ENCODE results near the gene SGSM2. TPM values are rescaled to one million over a fixed set of nuclear protein-coding genes. Genes with fewer than 3 reads are reported as not detected.
A peak's percentile ranks its signal among the peaks of the same experiment; 100 is the strongest.

The SGSM2 gene
- total RNA-seq, 1 experiment from 2014 or later, result 31.4 TPM

DNA sequence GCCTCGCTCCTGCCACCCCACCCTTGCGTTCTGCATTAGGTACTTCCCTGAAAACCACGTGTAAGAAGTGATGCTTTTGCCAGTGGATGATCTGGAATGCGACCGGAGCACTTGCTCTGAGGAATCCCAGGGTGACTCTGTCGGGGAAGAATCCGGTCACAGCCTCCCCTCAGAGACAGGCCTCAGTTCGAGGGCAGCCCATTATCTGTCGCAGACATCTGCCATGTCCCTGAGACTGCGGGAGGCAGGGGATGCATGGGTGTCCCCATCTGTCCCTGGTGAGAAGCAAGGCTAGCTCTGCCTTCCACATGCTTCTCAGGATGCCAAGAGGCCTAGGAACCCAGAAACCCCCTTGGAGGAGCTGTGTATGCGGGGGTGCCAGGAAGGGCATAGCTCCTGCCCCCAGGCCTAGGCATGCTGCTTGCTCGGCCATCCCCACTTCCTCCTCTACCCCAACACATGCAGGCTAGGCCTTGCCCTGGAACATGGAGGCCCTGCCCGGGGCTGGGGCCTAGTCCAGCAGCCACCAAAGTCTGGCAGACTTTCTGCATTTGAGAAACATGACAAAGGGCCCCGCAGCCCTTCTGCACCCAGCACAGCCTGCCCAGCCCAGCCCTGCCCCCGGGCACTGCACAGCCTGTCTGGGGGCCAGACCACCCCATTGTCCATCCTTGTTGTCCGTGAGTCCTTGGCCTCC, 43.1 kb downstream of the SGSM2 start:
- Histone ChIP-seq H3K4me3 (ENCODE audit: insufficient read depth, low read depth, low read length) (no peak overlapping the region), H3K27me3 (ENCODE audit: control insufficient read depth, insufficient read depth, low read length) (no peaks in the 10 kb centered on the region), H3K36me3 (replicated peaks; ENCODE audit: control insufficient read depth, insufficient read depth, low read length) (no peaks in the 10 kb centered on the region; the same call in none of the 2 replicates)
- no peak for DNase-seq

- Histone ChIP-seq H3K36me3 (replicated peaks; ENCODE audit: control insufficient read depth, insufficient read depth, low read length) (no peaks in the 10 kb centered on the region; the same call in none of the 2 replicates), H3K4me3 (ENCODE audit: insufficient read depth, low read depth, low read length) (no peak overlapping the region), H3K27me3 (ENCODE audit: control insufficient read depth, insufficient read depth, low read length) (no peaks in the 10 kb centered on the region)
- no peak for DNase-seq
Measured at GRCh38 chr17:2380950-2381649, 43.8 kb downstream of the SGSM2 start.

DNA sequence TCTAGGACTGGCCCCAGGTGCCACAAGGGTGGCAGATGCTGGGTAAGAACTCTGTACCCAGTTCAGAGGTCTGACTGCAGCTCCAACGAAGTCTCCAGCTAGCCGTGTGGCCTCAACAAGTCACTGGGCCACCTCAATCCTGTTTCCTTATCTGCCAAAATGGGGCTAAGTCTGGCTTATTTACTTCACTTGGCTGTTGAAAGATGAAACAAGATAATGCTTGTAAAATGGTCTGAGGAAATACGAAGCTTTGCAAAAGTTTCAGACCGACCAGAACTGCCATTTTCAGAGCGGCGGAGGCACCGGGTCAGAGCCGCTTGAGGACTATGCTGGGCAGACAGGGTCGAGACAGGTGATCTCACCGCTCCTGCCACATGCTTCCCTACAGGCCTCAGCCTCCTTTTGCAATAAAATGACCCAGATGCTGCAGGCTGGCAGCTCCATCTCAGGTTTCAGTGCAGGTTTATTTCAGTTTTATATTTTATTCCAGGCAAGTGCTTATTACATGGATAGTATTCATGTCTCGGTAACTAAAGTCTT, 46.4 kb downstream of the SGSM2 start:
- no peak for DNase-seq
- no peaks in the 10 kb centered on the region; the same call in 1 of the 2 replicates for H3K36me3 ChIP-seq (replicated peaks; ENCODE audit: control insufficient read depth, insufficient read depth, low read length)
- no peak overlapping the region for H3K4me3 ChIP-seq (ENCODE audit: insufficient read depth, low read depth, low read length)
- H3K27me3 ChIP-seq (ENCODE audit: control insufficient read depth, insufficient read depth, low read length), result no peaks in the 10 kb centered on the region

GRCh38 chr17:2384439-2385127, 47.3 kb downstream of the SGSM2 start:
- DNase-seq, result no peak
- no peaks in the 10 kb centered on the region for H3K27me3 ChIP-seq (ENCODE audit: control insufficient read depth, insufficient read depth, low read length)
- no peaks in the 10 kb centered on the region; the same call in 1 of the 2 replicates for H3K36me3 ChIP-seq (replicated peaks; ENCODE audit: control insufficient read depth, insufficient read depth, low read length)
- H3K4me3 ChIP-seq (ENCODE audit: insufficient read depth, low read depth, low read length), result no peak overlapping the region

- DNase-seq, result no peak
- no peak overlapping the region for H3K4me3 ChIP-seq (ENCODE audit: insufficient read depth, low read depth, low read length)
- no peaks in the 10 kb centered on the region for H3K27me3 ChIP-seq (ENCODE audit: control insufficient read depth, insufficient read depth, low read length)
- no peaks in the 10 kb centered on the region; the same call in 1 of the 2 replicates for H3K36me3 ChIP-seq (replicated peaks; ENCODE audit: control insufficient read depth, insufficient read depth, low read length)
Measured at GRCh38 chr17:2385240-2386210, 48.2 kb downstream of the SGSM2 start.

GRCh38 chr17:2386400-2387085, 49.2 kb downstream of the SGSM2 start:
- Histone ChIP-seq H3K4me3 (ENCODE audit: insufficient read depth, low read depth, low read length) (no peak overlapping the region), H3K27me3 (ENCODE audit: control insufficient read depth, insufficient read depth, low read length) (no peaks in the 10 kb centered on the region), H3K36me3 (replicated peaks; ENCODE audit: control insufficient read depth, insufficient read depth, low read length) (no peaks in the 10 kb centered on the region; the same call in 1 of the 2 replicates)
- DNase-seq, result no peak

DNA sequence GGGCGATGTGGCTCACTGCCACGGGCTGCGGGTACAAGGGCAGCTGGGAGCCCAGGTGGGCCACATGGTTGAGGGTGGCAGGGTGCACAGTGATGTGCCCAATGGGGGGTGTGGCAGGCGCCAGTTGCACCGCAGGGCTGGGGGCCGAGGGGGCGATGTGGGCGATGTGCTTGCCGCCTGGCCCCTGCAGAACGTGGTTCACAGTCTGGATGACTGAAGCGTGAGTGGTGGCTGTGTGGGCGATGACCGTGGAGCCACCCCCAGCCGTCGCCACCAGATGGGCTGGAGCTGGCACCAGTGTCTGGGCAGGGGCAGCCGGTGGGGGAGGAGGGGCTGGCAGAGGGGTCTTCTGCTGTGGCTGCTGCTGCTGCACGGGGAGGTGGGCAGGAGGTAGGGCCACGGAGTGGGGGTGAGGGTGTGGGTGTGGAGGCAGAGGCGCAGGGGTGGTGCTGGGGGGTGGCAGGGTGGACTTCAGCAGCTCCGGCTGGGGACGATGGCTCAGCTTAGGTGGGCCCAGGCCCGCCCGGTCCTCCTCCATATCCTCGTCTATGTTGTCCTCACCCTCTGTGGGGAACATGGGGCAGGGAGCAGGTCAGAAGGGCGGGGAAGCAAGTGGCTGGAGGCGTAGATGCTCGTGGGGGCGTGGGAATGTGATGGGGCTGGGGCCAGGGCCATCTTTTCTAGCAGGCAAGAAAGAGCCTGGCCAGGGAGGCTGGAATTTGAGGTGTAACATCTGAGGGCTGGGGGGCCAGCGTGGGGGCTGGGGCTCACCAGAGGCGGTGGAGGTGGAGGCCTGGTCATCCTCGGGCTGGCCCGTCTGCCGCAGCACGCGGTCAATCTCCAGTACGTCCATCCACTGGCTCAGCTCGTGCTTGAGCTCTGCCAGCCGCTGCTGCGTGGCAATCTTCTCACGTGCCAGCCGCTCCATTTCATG, 50.1 kb downstream of the SGSM2 start:
- Histone ChIP-seq H3K36me3 (replicated peaks; ENCODE audit: control insufficient read depth, insufficient read depth, low read length) (no peaks in the 10 kb centered on the region; the same call in 1 of the 2 replicates), H3K27me3 (ENCODE audit: control insufficient read depth, insufficient read depth, low read length) (no peaks in the 10 kb centered on the region), H3K4me3 (ENCODE audit: insufficient read depth, low read depth, low read length) (no peak overlapping the region)
- no peak for DNase-seq

- Histone ChIP-seq H3K27me3 (ENCODE audit: control insufficient read depth, insufficient read depth, low read length) (no peaks in the 10 kb centered on the region), H3K4me3 (ENCODE audit: insufficient read depth, low read depth, low read length) (no peak overlapping the region), H3K36me3 (replicated peaks; ENCODE audit: control insufficient read depth, insufficient read depth, low read length) (no peaks in the 10 kb centered on the region; the same call in 1 of the 2 replicates)
- DNase-seq, result no peak
Measured at GRCh38 chr17:2388020-2388682, 50.9 kb downstream of the SGSM2 start.

DNA sequence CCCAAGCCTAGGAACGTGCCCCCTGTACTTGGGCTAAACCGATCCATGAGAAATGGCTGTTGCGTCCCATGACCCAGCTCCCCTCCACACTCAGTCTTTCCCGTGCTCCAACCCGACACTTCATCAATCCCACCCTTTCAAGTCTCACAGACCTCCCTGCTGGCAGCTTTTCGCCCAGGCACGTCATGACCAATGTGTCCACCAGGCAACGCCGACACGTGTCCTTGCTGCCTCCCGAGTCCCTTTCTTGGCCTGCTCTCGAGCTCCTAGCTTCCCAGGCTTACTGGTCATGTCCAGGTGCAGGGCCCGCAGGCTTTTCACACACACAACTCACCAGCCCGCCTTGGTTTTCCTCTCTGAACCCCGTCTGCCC, 51.4 kb downstream of the SGSM2 start:
- H3K4me3 ChIP-seq (ENCODE audit: insufficient read depth, low read depth, low read length), result no peak overlapping the region
- no peak for DNase-seq
- H3K27me3 ChIP-seq (ENCODE audit: control insufficient read depth, insufficient read depth, low read length), result no peaks in the 10 kb centered on the region
- no peaks in the 10 kb centered on the region; the same call in 1 of the 2 replicates for H3K36me3 ChIP-seq (replicated peaks; ENCODE audit: control insufficient read depth, insufficient read depth, low read length)

GRCh38 chr17:2390199-2390836, 53.0 kb downstream of the SGSM2 start:
- no peaks in the 10 kb centered on the region; the same call in 1 of the 2 replicates for H3K36me3 ChIP-seq (replicated peaks; ENCODE audit: control insufficient read depth, insufficient read depth, low read length)
- no peak overlapping the region for H3K4me3 ChIP-seq (ENCODE audit: insufficient read depth, low read depth, low read length)
- no peak for DNase-seq
- H3K27me3 ChIP-seq (ENCODE audit: control insufficient read depth, insufficient read depth, low read length), result no peaks in the 10 kb centered on the region

DNA sequence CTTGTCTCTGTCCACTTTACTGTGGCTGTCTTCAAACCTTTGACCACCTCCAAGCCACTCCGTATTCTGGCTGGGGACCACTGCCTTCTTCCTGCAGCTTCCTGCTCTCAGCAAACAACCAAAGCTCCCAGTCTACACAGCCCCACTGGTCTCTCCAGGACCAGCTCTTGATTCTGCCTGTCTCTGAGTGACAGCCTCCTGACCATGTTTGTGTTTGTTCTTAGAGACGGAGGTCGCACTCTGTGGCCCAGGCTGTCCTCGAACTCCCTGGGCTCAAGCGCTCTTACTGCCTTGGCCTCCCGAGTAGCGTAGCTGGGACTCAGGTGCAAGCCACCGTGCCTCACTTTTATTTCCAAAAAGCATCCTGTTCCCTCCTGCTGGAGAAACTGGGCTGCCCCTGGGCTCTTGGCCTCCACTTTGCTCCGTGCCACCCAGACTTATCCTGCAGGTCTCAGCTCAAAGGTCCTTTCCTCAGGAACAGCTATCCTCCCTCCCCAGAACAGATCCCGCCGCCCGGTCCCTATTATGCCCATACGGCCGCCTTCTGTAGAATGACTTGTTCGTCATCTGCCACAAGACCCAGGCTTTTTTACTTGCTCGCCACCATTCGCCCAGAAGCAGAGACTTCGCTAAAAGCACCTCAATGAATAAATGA, 54.4 kb downstream of the SGSM2 start:
- H3K27me3 ChIP-seq (ENCODE audit: control insufficient read depth, insufficient read depth, low read length), result no peaks in the 10 kb centered on the region
- H3K4me3 ChIP-seq (ENCODE audit: insufficient read depth, low read depth, low read length), result peak overlapping the region; percentile 63
- DNase-seq, result no peak
- H3K36me3 ChIP-seq (replicated peaks; ENCODE audit: control insufficient read depth, insufficient read depth, low read length), result no peaks in the 10 kb centered on the region; the same call in 1 of the 2 replicates

Data from H7 (cell line).